Nephron progenitor cell (in vitro differentiated cells): Measurements from ENCODE around the gene SHISA3.

Experiments
- DNase-seq: peaks from one replicate; pipeline ENCODE4 v3.0.0; 2021
- H3K27ac Mint-ChIP-seq: 2 replicates; pipeline ENCODE4 v1.8.0; 2021; ENCODE audit warnings: mild to moderate bottlenecking, moderate library complexity, mixed read lengths
- H3K27me3 Mint-ChIP-seq: 2 replicates; pipeline ENCODE4 v1.8.0; 2021; ENCODE audit warnings: mild to moderate bottlenecking, low read depth, mixed read lengths; ENCODE audit not compliant: poor library complexity
- H3K36me3 Mint-ChIP-seq: 2 replicates; pipeline ENCODE4 v1.8.0; 2021; ENCODE audit warnings: low read depth, mixed read lengths
- H3K4me1 Mint-ChIP-seq: 2 replicates; pipeline ENCODE4 v1.8.0; 2021; ENCODE audit warnings: mixed read lengths
- H3K4me3 Mint-ChIP-seq: 2 replicates; pipeline ENCODE4 v1.8.0; 2021; ENCODE audit warnings: mild to moderate bottlenecking, moderate library complexity, mixed read lengths
- H3K9me3 Mint-ChIP-seq: 2 replicates; pipeline ENCODE4 v1.8.0; 2021; ENCODE audit warnings: mild to moderate bottlenecking, moderate library complexity, mixed read lengths
- CTCF ChIP-seq: fragments of 200-600 bp; sonication (generic); IDR thresholded peaks from 2 replicates; pipeline ENCODE4 v1.5.0; 2021; ENCODE audit warnings: antibody characterized with exemption

The SHISA3 gene

GRCh38 chr4:42396752-42397634 lies at the start of gene SHISA3:
TSS of gene SHISA3 (plus strand) at chr4:42397488. CDS start at chr4:42398057, 569 bp downstream.
- no peak within 1 kb of the TSS for H3K27ac Mint-ChIP-seq
- peak; percentile 34 for DNase-seq
- peaks cover 54% of the 10 kb centered on the region for H3K4me1 Mint-ChIP-seq
- no peaks in the 10 kb centered on the region for H3K9me3 Mint-ChIP-seq
- peaks cover 80% of the 10 kb centered on the region for H3K27me3 Mint-ChIP-seq
- peak within 1 kb of the TSS; percentile 88 for H3K4me3 Mint-ChIP-seq
- H3K36me3 Mint-ChIP-seq = no peaks in the 10 kb centered on the region
- no peak for TF ChIP-seq CTCF

GRCh38 chr4:42348247-42348646 lies 49.0 kb upstream of the SHISA3 start:
- no peak for TF ChIP-seq CTCF
- no peaks in the 10 kb centered on the region for H3K36me3 Mint-ChIP-seq
- peaks cover 4% of the 10 kb centered on the region for H3K27me3 Mint-ChIP-seq
- DNase-seq = no peak
- peaks cover 14% of the 10 kb centered on the region for H3K4me1 Mint-ChIP-seq
- no peak overlapping the region for H3K4me3 Mint-ChIP-seq
- H3K9me3 Mint-ChIP-seq = no peaks in the 10 kb centered on the region
- H3K27ac Mint-ChIP-seq = no peak overlapping the region

- peaks cover 4% of the 10 kb centered on the region for H3K27me3 Mint-ChIP-seq
- H3K4me1 Mint-ChIP-seq = peaks cover 10% of the 10 kb centered on the region
- H3K27ac Mint-ChIP-seq = no peak overlapping the region
- no peaks in the 10 kb centered on the region for H3K9me3 Mint-ChIP-seq
- TF ChIP-seq CTCF = no peak
- no peaks in the 10 kb centered on the region for H3K36me3 Mint-ChIP-seq
- no peak overlapping the region for H3K4me3 Mint-ChIP-seq
- DNase-seq = no peak
These were observed 48.6 kb upstream of the SHISA3 start for GRCh38 chr4:42348692-42349091.

- Mint-ChIP-seq H3K36me3 (no peaks in the 10 kb centered on the region), H3K27ac (no peak overlapping the region), H3K27me3 (peaks cover 4% of the 10 kb centered on the region), H3K4me3 (no peak overlapping the region), H3K9me3 (no peaks in the 10 kb centered on the region), H3K4me1 (peaks cover 6% of the 10 kb centered on the region)
- no peak for TF ChIP-seq CTCF
- no peak for DNase-seq
These were observed 46.6 kb upstream of the SHISA3 start for GRCh38 chr4:42350611-42351182.

GRCh38 chr4:42352049-42352448 lies 45.2 kb upstream of the SHISA3 start:
- Mint-ChIP-seq H3K27me3 (peaks cover 13% of the 10 kb centered on the region), H3K27ac (no peak overlapping the region), H3K4me1 (peaks cover 6% of the 10 kb centered on the region), H3K4me3 (no peak overlapping the region), H3K36me3 (no peaks in the 10 kb centered on the region), H3K9me3 (no peaks in the 10 kb centered on the region)
- DNase-seq = no peak
- no peak for TF ChIP-seq CTCF
